Astrocyte of the cerebellum (primary cell): ENCODE results near the gene AMY2B.
"Not testable (repeated sequence)": the region's sequence is repeated elsewhere in the genome, so short reads cannot be mapped to it uniquely, and the experiment has no call there.

ENCODE experiments used
- DNase-seq: peaks from one replicate; pipeline ENCODE4 v3.0.0-alpha.2; 2011; ENCODE audit warnings: low read depth
- H3K4me3 ChIP-seq: 2 replicates; pipeline ENCODE4 v1.5.1; 2011; ENCODE audit warnings: mild to moderate bottlenecking, low read depth, low read length, moderate library complexity
- in situ Hi-C: cut with HindIII; loops from 2 replicates; pipeline ENCODE4 v1.10.0; 2017; ENCODE audit warnings: low sequenced_read_pairs
- TF ChIP-seq, protein P1 (sequence below): IDR thresholded peaks from 2 replicates; pipeline ENCODE4 v1.5.1; 2012; ENCODE audit warnings: low read length, low read depth, moderate library complexity, mild to moderate bottlenecking; ENCODE audit errors: missing control alignments

AMY2B gene

DNA sequence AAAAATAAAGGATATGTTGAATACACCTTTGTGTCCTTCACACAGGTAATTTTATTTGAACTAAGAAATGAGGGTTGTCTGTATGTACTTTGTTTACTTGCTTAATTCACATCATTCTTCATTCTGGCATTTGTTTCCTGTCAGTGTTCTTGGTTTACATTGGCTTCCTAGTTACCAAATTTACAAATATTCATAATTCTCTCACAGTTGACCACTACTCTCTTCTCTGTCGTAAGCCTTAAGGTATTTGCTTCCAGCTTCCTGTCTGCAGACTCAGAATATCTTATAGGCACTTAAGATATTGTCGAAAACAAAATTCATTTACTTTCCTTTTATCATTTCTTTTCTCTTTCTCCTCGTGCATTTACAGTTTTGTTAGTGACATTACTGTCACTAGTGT, 30.0 kb upstream of the AMY2B start:
- TF ChIP-seq, protein P1, sequence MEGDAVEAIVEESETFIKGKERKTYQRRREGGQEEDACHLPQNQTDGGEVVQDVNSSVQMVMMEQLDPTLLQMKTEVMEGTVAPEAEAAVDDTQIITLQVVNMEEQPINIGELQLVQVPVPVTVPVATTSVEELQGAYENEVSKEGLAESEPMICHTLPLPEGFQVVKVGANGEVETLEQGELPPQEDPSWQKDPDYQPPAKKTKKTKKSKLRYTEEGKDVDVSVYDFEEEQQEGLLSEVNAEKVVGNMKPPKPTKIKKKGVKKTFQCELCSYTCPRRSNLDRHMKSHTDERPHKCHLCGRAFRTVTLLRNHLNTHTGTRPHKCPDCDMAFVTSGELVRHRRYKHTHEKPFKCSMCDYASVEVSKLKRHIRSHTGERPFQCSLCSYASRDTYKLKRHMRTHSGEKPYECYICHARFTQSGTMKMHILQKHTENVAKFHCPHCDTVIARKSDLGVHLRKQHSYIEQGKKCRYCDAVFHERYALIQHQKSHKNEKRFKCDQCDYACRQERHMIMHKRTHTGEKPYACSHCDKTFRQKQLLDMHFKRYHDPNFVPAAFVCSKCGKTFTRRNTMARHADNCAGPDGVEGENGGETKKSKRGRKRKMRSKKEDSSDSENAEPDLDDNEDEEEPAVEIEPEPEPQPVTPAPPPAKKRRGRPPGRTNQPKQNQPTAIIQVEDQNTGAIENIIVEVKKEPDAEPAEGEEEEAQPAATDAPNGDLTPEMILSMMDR, result no peak
- H3K4me3 ChIP-seq, result no peak overlapping the region
- in situ Hi-C loops, result no loop called here
- no peak for DNase-seq

DNA sequence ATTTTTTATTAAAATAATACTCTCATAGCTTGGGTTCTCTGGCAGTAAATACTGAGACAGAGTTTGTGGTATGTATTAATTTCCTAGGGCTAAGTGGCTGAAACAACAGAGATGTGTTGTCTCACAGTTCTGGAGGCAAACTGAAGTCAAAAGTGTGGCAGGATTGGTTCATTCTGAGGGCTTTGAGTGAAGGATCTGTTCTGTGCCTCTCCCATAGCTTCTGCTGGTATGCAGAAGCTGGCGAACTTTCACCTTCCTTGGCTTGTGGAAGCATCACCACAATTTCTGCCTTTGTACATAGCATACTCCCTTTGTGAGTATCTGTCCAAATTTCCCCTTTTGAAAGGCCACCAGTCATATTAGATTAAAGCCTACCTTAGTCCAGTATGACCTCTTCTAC, 24.9 kb upstream of the AMY2B start:
- TF ChIP-seq, protein P1, result no peak
- DNase-seq, result no peak
- in situ Hi-C loops, result no loop called here
- H3K4me3 ChIP-seq, result no peak overlapping the region

DNA sequence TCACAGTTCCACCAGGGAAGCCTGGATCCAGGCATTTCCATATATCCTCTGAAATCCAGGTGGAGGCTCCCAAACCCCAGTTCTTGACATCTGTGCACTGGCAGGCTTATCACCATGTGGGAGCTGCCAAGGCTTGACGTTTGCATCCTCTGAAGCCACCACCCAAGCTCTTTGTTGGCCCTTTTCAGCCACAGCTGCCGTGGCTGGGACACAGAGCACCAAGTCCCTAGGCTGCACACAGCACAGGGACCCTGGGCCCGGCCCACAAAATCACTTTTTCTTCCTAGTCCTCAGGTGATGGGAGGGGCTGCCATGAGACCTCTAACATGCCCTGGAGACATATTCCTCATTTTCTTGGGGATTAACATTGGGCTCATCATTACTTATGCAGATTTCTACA, 23.5 kb upstream of the AMY2B start:
- in situ Hi-C loops, result no loop called here
- DNase-seq, result no peak
- no peak overlapping the region for H3K4me3 ChIP-seq
- TF ChIP-seq, protein P1, result no peak

DNA sequence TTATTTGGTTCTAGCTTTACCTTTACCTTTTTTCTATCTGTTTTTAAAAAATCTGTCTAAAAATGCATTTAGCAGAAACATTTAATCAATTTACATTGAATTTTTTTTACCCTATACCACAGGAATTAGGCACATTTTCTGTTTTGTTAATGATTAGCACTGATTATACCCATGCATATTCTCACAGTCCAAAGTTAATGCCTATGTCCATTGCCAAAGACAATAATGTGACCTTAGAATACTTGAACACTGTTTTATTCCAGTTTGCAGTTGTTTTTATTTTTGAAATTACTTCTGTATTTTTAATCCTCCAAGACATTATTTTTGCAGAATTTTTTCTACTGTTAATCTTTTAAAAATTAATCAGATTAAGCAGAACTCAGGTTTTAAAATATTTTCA, 11.0 kb upstream of the AMY2B start:
- in situ Hi-C loops, result no loop called here

DNA sequence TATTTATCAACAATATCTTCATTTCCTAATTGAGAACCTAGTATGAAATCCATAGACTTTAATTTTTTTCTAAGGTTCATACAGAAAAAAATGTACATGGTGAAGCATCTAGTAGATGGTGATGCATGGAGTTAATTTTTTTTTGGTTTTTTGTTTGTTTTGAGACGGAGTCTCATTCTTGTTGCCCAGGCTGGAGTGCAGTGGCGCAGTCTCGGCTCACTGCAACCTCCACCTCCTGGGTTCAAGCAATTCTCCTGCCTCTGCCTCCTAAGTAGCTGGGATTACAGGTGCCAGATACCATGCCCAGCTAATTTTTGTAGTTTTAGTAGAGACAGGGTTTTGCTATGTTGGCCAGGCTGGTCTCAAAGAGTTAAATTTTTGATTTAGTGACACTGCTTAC, 10.3 kb upstream of the AMY2B start:
- DNase-seq, in situ Hi-C loops, H3K4me3 ChIP-seq: not testable (repeated sequence)

More for the DNA sequence above, 11.0 kb upstream of the AMY2B start:
- DNase-seq, result no peak
- no peak overlapping the region for H3K4me3 ChIP-seq
- TF ChIP-seq, protein P1, result no peak

DNA sequence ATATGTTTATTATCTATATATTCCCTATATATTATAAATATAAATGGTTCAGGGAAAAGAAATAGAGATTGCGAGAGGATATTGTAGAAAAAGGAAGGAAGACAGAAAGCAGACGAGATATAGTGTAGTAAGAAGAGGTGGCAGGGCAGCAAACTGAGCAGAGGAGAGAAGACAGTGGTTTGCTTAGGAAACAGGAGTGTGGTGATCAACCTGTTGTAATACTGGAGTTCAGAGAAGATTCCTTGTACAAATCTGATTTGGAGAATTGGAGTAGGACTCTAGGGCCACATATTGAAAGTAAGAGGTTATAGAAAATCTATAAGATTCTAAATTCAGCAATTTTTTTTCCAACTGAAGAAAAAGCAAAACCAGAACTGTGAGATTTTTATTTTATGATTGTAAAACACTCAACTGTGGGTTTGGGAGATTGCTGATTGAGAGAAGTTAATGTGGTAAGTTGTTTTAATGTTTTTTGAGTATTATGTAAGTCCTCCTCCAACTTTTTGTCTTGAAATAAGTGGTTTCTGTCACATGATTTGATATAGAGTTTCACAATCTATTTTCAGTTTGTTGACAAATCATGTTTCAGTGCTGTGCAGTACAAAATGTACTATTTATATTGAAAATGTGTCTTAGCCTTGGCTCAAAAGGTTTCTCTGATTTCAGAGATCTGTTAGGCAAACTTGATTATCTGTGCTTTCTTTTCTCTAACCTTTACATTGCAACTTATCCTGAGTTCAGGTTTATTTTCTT, 9.6 kb upstream of the AMY2B start:
- in situ Hi-C loops, result no loop called here
- DNase-seq, result no peak
- TF ChIP-seq, protein P1, result no peak
- H3K4me3 ChIP-seq, result no peak overlapping the region

DNA sequence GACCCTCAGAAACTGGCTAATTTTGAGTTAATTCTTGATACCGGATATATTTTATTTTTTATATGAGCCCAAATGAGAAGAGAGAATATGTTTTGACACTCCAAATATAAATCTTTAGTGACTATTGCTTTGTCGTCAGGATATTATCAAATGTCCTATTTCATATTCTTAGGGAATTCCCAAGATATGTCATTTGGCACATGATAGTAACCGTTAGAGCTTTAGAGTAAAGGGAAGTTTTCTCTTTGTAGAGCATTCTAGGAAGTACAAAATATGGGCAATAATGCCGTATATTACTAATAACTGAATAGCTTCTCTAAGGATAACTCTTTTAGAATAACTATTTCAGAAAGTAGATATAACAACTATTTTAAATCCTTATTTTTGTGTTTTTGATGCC, 8.3 kb upstream of the AMY2B start:
- TF ChIP-seq, protein P1, result no peak
- no peak for DNase-seq
- in situ Hi-C loops, result no loop called here
- H3K4me3 ChIP-seq, result no peak overlapping the region
